ENCODE measurements around the gene ARHGEF16.

The ARHGEF16 gene

DNA sequence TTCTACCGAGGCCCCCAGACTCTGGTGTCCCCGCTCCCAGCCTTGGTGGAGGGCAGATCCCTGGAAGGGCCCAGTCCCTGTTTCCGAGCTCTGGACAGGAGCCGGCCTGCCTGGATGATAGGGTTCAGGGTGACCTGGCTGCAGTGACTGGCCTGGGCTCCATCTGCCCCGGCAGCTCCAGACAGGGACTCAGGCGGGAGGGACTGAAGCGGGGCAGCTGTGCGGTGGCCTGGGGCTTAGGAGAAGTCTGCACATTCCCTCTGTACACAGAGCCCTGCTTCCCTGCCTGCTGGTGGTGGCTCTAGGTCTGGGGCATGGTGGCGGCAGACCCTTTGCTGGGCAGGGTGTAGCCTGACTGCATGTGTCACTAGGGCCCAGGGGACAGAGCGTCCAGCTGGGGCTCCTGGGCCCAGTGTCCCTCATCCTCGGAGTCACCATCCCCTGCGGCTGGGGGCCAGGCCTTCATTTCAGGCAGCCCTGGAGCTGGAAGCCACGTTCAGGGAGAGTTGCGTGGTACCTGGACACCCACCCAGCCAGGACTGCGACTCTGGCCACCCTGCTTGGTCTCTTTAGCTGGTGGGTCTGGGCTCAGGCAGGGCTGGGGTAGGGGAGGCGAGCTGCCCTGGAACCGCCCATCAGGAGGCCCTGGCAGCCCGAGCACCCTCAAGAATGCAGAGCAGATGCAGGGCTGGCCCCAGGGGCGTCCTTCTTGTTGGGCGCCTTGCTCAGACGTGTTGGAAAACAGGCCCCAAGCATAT, 9.6 kb downstream of the ARHGEF16 start:
- H3K4me3 ChIP-seq (ENCODE audit: control insufficient read depth, low read depth, low read length) = no peak overlapping the region
- TF ChIP-seq, protein P1, sequence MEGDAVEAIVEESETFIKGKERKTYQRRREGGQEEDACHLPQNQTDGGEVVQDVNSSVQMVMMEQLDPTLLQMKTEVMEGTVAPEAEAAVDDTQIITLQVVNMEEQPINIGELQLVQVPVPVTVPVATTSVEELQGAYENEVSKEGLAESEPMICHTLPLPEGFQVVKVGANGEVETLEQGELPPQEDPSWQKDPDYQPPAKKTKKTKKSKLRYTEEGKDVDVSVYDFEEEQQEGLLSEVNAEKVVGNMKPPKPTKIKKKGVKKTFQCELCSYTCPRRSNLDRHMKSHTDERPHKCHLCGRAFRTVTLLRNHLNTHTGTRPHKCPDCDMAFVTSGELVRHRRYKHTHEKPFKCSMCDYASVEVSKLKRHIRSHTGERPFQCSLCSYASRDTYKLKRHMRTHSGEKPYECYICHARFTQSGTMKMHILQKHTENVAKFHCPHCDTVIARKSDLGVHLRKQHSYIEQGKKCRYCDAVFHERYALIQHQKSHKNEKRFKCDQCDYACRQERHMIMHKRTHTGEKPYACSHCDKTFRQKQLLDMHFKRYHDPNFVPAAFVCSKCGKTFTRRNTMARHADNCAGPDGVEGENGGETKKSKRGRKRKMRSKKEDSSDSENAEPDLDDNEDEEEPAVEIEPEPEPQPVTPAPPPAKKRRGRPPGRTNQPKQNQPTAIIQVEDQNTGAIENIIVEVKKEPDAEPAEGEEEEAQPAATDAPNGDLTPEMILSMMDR (IDR thresholded peaks at IDR 0.05; ENCODE audit: control insufficient read depth, insufficient read depth, low read depth, low read length, missing control alignments) = no peak
- DNase-seq (ENCODE audit: low read depth) = no peak

GRCh38 chr1:3464649-3465025, 10.2 kb downstream of the ARHGEF16 start:
- no peak overlapping the region for H3K4me3 ChIP-seq (ENCODE audit: control insufficient read depth, low read depth, low read length)
- TF ChIP-seq, protein P1 (IDR thresholded peaks at IDR 0.05; ENCODE audit: control insufficient read depth, insufficient read depth, low read depth, low read length, missing control alignments) = no peak
- DNase-seq (ENCODE audit: low read depth) = no peak

DNA sequence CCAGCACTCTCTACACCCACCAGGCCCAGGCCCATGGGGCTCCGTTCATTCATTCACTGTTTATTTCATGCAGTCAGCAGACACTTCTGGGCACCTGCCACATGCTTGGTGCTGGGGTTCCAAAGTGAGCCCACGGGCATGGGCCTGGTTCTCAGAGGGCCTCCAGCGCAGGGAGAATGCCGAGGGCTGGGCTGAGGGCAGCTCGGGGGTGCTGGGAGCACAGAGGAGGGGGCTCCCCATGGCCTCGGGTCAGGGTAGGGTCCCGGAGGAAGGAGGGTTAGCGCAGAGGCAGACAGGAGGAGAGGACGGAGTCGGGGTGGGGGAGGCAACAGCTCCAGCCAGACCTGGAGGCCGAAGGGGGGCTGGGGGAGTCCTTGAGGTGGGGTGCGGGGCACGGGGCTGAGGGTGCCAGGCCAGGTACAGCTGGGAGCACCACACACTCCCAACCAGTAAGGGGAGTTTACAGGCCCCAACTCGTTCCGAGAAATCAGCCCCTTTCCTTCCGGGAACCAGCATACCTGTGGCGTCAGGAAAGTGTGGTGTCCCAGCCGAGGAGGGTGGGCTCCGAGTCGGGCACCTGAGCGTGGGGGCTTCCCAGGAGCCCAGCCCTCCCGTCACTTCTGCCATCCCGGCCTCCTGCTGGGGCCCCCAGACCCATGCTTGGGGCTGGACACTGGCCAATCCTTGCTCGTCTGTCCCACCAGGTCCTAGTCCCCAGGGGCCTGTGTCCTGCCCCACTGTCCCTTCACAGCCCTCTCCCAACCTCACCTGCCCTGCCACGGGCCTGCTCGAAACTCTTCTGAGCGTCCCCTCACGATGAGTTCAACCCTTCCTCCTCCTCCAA, 10.8 kb downstream of the ARHGEF16 start:
- DNase-seq (ENCODE audit: low read depth) = no peak
- TF ChIP-seq, protein P1 (IDR thresholded peaks at IDR 0.05; ENCODE audit: control insufficient read depth, insufficient read depth, low read depth, low read length, missing control alignments) = no peak
- H3K4me3 ChIP-seq (ENCODE audit: control insufficient read depth, low read depth, low read length) = no peak overlapping the region

- H3K4me3 ChIP-seq (ENCODE audit: control insufficient read depth, low read depth, low read length) = no peak overlapping the region
- no peak for DNase-seq (ENCODE audit: low read depth)
- TF ChIP-seq, protein P1 (IDR thresholded peaks at IDR 0.05; ENCODE audit: control insufficient read depth, insufficient read depth, low read depth, low read length, missing control alignments) = no peak
Measured at GRCh38 chr1:3465935-3466321, 11.5 kb downstream of the ARHGEF16 start.

GRCh38 chr1:3466366-3467075, 12.1 kb downstream of the ARHGEF16 start:
- no peak for DNase-seq (ENCODE audit: low read depth)

More at GRCh38 chr1:3466366-3467075, 12.1 kb downstream of the ARHGEF16 start:
- TF ChIP-seq, protein P1 (IDR thresholded peaks at IDR 0.05; ENCODE audit: control insufficient read depth, insufficient read depth, low read depth, low read length, missing control alignments) = no peak
- no peak overlapping the region for H3K4me3 ChIP-seq (ENCODE audit: control insufficient read depth, low read depth, low read length)
